Mammary epithelial cell (primary cell): ENCODE measurements around the gene ARHGAP32.

ENCODE experiments used
- EZH2 ChIP-seq: IDR thresholded peaks from 2 replicates; pipeline ENCODE4 v1.6.1; 2012; ENCODE audit warnings: low read length, inconsistent platforms, borderline replicate concordance
- TF ChIP-seq, protein P1 (sequence below), 2 donors: IDR thresholded peaks in 1 of 2; conservative IDR thresholded peaks in 1 of 2; 2 replicates each; pipeline ENCODE4 v1.5.1; 2011 to 2012; ENCODE audit warnings: inconsistent platforms in 2 of 2, low read length in 2 of 2, mild to moderate bottlenecking in 2 of 2, control low read depth in 1 of 2, low read depth in 1 of 2; ENCODE audit not compliant: insufficient read depth in 1 of 2; ENCODE audit errors: extremely low read depth in 1 of 2

DNA sequence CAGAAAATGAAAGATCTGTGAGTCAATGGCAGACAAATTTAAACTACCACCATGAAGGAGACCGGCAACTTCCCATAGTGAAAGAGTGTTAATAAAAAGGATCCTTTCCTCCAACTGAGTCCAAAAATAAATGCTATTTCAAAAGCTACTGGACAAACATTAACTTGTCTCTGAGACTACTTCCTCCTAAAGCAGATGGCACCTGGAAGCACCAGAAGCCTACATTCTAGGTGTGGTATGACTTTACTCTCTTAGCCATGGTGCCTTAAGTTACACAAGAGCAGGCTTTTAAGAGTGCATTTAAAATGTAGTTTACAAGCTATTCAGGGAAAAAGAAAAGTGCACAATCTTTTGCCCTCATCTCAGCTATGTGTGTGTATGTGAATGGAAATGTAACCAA lies 2.5 kb downstream of the ARHGAP32 start:
- TF ChIP-seq, protein P1, sequence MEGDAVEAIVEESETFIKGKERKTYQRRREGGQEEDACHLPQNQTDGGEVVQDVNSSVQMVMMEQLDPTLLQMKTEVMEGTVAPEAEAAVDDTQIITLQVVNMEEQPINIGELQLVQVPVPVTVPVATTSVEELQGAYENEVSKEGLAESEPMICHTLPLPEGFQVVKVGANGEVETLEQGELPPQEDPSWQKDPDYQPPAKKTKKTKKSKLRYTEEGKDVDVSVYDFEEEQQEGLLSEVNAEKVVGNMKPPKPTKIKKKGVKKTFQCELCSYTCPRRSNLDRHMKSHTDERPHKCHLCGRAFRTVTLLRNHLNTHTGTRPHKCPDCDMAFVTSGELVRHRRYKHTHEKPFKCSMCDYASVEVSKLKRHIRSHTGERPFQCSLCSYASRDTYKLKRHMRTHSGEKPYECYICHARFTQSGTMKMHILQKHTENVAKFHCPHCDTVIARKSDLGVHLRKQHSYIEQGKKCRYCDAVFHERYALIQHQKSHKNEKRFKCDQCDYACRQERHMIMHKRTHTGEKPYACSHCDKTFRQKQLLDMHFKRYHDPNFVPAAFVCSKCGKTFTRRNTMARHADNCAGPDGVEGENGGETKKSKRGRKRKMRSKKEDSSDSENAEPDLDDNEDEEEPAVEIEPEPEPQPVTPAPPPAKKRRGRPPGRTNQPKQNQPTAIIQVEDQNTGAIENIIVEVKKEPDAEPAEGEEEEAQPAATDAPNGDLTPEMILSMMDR (conservative IDR thresholded peaks at IDR 0.05 in 1 of 2, IDR thresholded peaks at IDR 0.05 in 1 of 2; ENCODE audit: extremely low read depth in 1 of 2, insufficient read depth in 1 of 2, low read depth in 1 of 2, low read length in 2 of 2), result no peak
- no peak for TF ChIP-seq EZH2
